GM12878 (cell line): Measurements from ENCODE around the gene LDLRAD3. TPM values are rescaled to one million over a fixed set of nuclear protein-coding genes. Genes with fewer than 3 reads are reported as not detected.

Experiments used
- ATAC-seq: fragments of 200-7000 bp; cut with Tn5 transposase; 3 replicates; pipeline ENCODE4 v1.9.1; 2020; ENCODE audit warnings: mild to moderate bottlenecking, moderate library complexity
- BruUV-seq: library from RNA; stranded (reverse); fragments of 400-500 nt; replicated peaks from 2 replicates; lab custom pipeline; 2021; lab: Mats Ljungman, UMichigan
- CTCF ChIA-PET: fragments of 300-600 bp; sonication (Branson Sonifier 250); formaldehyde crosslinking; extraction: SDS; loops from one replicate; lab custom pipeline; 2021; ENCODE audit warnings: inconsistent platforms; lab: Yijun Ruan, JAX
- POLR2A ChIA-PET: fragments of 350-600 bp; formaldehyde crosslinking; extraction: SDS; loops from one replicate; lab custom pipeline; 2021; ENCODE audit warnings: inconsistent platforms; lab: Charles Lee
- RAD21 ChIA-PET: fragments of 300-600 bp; sonication (Branson Sonifier 250); formaldehyde crosslinking; loops from one replicate; lab custom pipeline; 2023; ENCODE audit warnings: antibody characterized with exemption; ENCODE audit not compliant: unreplicated experiment; lab: Charles Lee
- SMC1A ChIA-PET: fragments of 300-600 bp; sonication (Branson Sonifier 250); formaldehyde crosslinking; loops from one replicate; lab custom pipeline; 2023; ENCODE audit not compliant: unreplicated experiment, uncharacterized antibody; lab: Charles Lee
- DNase-seq: peaks from one replicate; pipeline ENCODE4 v3.0.0-alpha.2; 2011; ENCODE audit warnings: low read depth, low spot score
- FAIRE-seq: peaks from 3 replicates; lab custom pipeline; 2011; peaks lifted over from hg19 to GRCh38; lab: Jason Lieb, UNC
- H2AFZ ChIP-seq: 2 replicates; pipeline ENCODE4 v1.6.0; 2011; ENCODE audit warnings: low read depth, low read length, control low read depth; ENCODE audit not compliant: control insufficient read depth
- H3K27ac ChIP-seq: 2 replicates; pipeline ENCODE4 v1.5.1; 2011; ENCODE audit warnings: control low read depth; ENCODE audit not compliant: control insufficient read depth, insufficient read depth
- H3K27me3 ChIP-seq, 2 experiments: replicated peaks in 1 of 2; 2 replicates each; pipeline versions ENCODE4 v1.6.0 to v1.6.1; 2011; ENCODE audit warnings: low read length in 1 of 2; ENCODE audit not compliant: control insufficient read depth in 2 of 2, insufficient read depth in 2 of 2
- H3K36me3 ChIP-seq, 2 experiments: 2 replicates each; pipeline ENCODE4 v1.5.1; 2011; ENCODE audit warnings: low read length in 1 of 2; ENCODE audit not compliant: control insufficient read depth in 2 of 2, insufficient read depth in 2 of 2
- H3K4me1 ChIP-seq: 2 replicates; pipeline ENCODE4 v1.6.1; 2011; ENCODE audit warnings: mild to moderate bottlenecking, low read length, moderate library complexity, mixed read lengths; ENCODE audit not compliant: control insufficient read depth, insufficient read depth
- H3K4me2 ChIP-seq: 2 replicates; pipeline ENCODE4 v1.6.0; 2011; ENCODE audit warnings: control low read depth; ENCODE audit not compliant: control insufficient read depth, insufficient read depth
- H3K4me3 ChIP-seq: fragments of 200-600 bp; sonication (generic); 2 replicates; pipeline ENCODE4 v1.5.1; 2016
- H3K79me2 ChIP-seq: 2 replicates; pipeline ENCODE4 v1.6.0; 2011; ENCODE audit warnings: low read length; ENCODE audit not compliant: control insufficient read depth, insufficient read depth
- H3K9ac ChIP-seq: 2 replicates; pipeline ENCODE4 v1.8.0; 2011; ENCODE audit warnings: low read length, control low read depth, mixed read lengths; ENCODE audit not compliant: control insufficient read depth, insufficient read depth
- H3K9me3 ChIP-seq: replicated peaks from 3 replicates; pipeline ENCODE4 v1.5.1; 2011; ENCODE audit warnings: mild to moderate bottlenecking, low read length; ENCODE audit not compliant: control insufficient read depth, insufficient read depth
- H4K20me1 ChIP-seq: 2 replicates; pipeline ENCODE4 v1.6.0; 2011; ENCODE audit not compliant: control insufficient read depth, insufficient read depth
- ATF7 ChIP-seq: fragments of 450-650 bp; IDR thresholded peaks from 2 replicates; pipeline ENCODE4 v1.6.1; 2016; ENCODE audit warnings: low read depth, mild to moderate bottlenecking
- CHD2 ChIP-seq: IDR thresholded peaks from 2 replicates; pipeline ENCODE4 v1.6.1; 2011; ENCODE audit warnings: low read depth, low read length, improper control_type of control experiment, borderline replicate concordance
- HCFC1 ChIP-seq: fragments of 150-350 bp; IDR thresholded peaks from 2 replicates; pipeline ENCODE4 v1.6.1; 2014; ENCODE audit warnings: low read length
- IRF4 ChIP-seq: IDR thresholded peaks from 2 replicates; pipeline ENCODE4 v1.6.1; 2011; ENCODE audit warnings: low read depth, low read length
- KAT2A ChIP-seq: conservative IDR thresholded peaks from 2 replicates; pipeline ENCODE4 v1.6.1; 2011; ENCODE audit warnings: low read depth, low read length; ENCODE audit not compliant: control insufficient read depth
- LARP7 ChIP-seq: fragments of 450-650 bp; IDR thresholded peaks from 2 replicates; pipeline ENCODE4 v1.6.1; 2017; ENCODE audit warnings: mild to moderate bottlenecking
- NR2F1 ChIP-seq: fragments of 450-650 bp; conservative IDR thresholded peaks from 2 replicates; pipeline ENCODE4 v1.6.1; 2017; ENCODE audit warnings: mild to moderate bottlenecking
- SMAD1 ChIP-seq: fragments of 450-650 bp; IDR thresholded peaks from 2 replicates; pipeline ENCODE4 v1.6.1; 2018; ENCODE audit warnings: mild to moderate bottlenecking, low read depth; ENCODE audit not compliant: partially characterized antibody
- YY1 ChIP-seq: IDR thresholded peaks from 2 replicates; pipeline ENCODE4 v1.6.1; 2011; ENCODE audit warnings: low read depth, mild to moderate bottlenecking, low read length
- ZNF622 ChIP-seq: fragments of 450-650 bp; IDR thresholded peaks from 2 replicates; pipeline ENCODE4 v1.6.1; 2017; ENCODE audit warnings: mild to moderate bottlenecking, inconsistent platforms
- WGBS: methylation state at CpG from one replicate; pipeline ENCODE4 v1.1.6; 2016; ENCODE audit warnings: low lambda C conversion rate; ENCODE audit not compliant: insufficient replicate concordance, insufficient coverage; ENCODE audit errors: missing lambda C conversion rate; 5-methylcytosine and 5-hydroxymethylcytosine counted together
- in situ Hi-C: fragments of 300-500 bp; cut with MboI; formaldehyde crosslinking; loops from 9 replicates; pipeline ENCODE4 v1.14.3; 2018; ENCODE audit warnings: mixed read lengths
- intact Hi-C: fragments of 100-400 bp; cut with micrococcal nuclease; formaldehyde crosslinking; loops from one replicate; pipeline ENCODE4 v1.14.2; 2022; ENCODE audit not compliant: unreplicated experiment
- polyA plus RNA-seq, 11 experiments: library from polyadenylated mRNA; depleted of rRNA in 4 of 11; unstranded in 6 of 11; stranded (reverse) in 5 of 11; fragments of >200 nt; fragmentation: Nextera tagmentation in 4 of 11; fragmentation: Illumina TruSeq in 1 of 11; extraction: Ambion mirVana in 4 of 11; extraction: Trizol in 1 of 11; gene quantifications; 1 replicate in 1 of 11; 2 replicates in 10 of 11; pipeline versions ENCODE4 v1.2.1 to v1.2.3, GENCODE V29; 2011 to 2016; ENCODE audit warnings: inconsistent platforms in 2 of 11, missing spikeins in 2 of 11, low read depth in 1 of 11
- total RNA-seq, 4 experiments: library from RNA; depleted of rRNA in 3 of 4; stranded (reverse); fragments of >200 nt in 3 of 4; fragmentation: Illumina TruSeq in 1 of 4; extraction: Trizol in 1 of 4; gene quantifications; 2 replicates each; pipeline versions ENCODE4 v1.2.1 to v1.2.3, GENCODE V29; 2013 to 2021
- TF ChIP-seq, protein P1 (sequence below): fragments of 450-650 bp; IDR thresholded peaks from 2 replicates; pipeline ENCODE4 v1.6.1; 2017; ENCODE audit warnings: mild to moderate bottlenecking, low read depth, inconsistent platforms; ENCODE audit not compliant: poor library complexity, severe bottlenecking
- TF ChIP-seq, protein P2 (sequence below): fragments of 450-650 bp; IDR thresholded peaks from 2 replicates; pipeline ENCODE4 v1.6.1; 2016; ENCODE audit warnings: mild to moderate bottlenecking
- TF ChIP-seq, protein P3 (sequence below): IDR thresholded peaks from 2 replicates; pipeline ENCODE4 v1.6.1; 2012; ENCODE audit warnings: low read depth, low read length, improper control_type of control experiment
- TF ChIP-seq, protein P4 (sequence below): fragments of 450-650 bp; IDR thresholded peaks from 2 replicates; pipeline ENCODE4 v1.6.1; 2017; ENCODE audit warnings: mild to moderate bottlenecking, moderate library complexity

LDLRAD3 gene
- total and polyA plus RNA-seq, 10 of the 15 experiments (the other 5 are each of a cell fraction or from before 2014, with no cell fraction given) = 2.5 to 17.2 (median 10.7) TPM

DNA sequence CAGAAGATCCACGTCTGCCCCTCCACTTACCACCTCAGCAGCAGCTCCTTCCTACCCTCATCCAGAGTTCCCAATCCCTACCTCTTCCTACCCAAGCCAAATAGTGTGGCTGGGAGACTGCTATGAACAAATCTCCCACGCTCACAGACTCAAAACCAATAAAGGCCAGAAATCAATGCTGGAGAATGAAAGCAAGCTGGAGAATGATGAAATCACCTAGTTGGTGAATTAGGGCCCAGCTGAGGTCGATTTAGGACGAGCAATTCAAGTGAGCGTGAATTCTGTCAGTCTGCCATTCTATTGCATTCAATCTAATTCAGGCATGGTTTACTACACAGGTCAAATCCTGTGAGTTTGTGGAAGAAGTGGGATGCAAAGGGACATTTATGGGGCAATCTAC, 322.9 kb downstream of the LDLRAD3 start:
- Histone ChIP-seq H3K4me2 (no peak overlapping the region), H3K27me3 (no peaks in the 10 kb centered on the region), H3K36me3 (peaks cover under 1 to 3% of the 10 kb centered on the region in 2 experiments; a peak in 3 of 4 replicates), H3K9ac (no peak overlapping the region), H4K20me1 (no peaks in the 10 kb centered on the region), H3K27ac (no peak overlapping the region), H3K79me2 (no peaks in the 10 kb centered on the region), H3K4me1 (no peaks in the 10 kb centered on the region), H3K9me3 (no peaks in the 10 kb centered on the region), H2AFZ (no peak overlapping the region), H3K4me3 (no peak overlapping the region)
- DNase-seq = no peak
- FAIRE-seq = no peak
- TF ChIP-seq, protein P1, sequence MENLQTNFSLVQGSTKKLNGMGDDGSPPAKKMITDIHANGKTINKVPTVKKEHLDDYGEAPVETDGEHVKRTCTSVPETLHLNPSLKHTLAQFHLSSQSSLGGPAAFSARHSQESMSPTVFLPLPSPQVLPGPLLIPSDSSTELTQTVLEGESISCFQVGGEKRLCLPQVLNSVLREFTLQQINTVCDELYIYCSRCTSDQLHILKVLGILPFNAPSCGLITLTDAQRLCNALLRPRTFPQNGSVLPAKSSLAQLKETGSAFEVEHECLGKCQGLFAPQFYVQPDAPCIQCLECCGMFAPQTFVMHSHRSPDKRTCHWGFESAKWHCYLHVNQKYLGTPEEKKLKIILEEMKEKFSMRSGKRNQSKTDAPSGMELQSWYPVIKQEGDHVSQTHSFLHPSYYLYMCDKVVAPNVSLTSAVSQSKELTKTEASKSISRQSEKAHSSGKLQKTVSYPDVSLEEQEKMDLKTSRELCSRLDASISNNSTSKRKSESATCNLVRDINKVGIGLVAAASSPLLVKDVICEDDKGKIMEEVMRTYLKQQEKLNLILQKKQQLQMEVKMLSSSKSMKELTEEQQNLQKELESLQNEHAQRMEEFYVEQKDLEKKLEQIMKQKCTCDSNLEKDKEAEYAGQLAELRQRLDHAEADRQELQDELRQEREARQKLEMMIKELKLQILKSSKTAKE = no peak
- TF ChIP-seq LARP7 (no peak), SMAD1 (no peak), KAT2A (no peak), ATF7 (no peak), CHD2 (no peak), NR2F1 (no peak), HCFC1 (no peak), YY1 (no peak), IRF4 (no peak), ZNF622 (no peak)
- TF ChIP-seq, protein P2, sequence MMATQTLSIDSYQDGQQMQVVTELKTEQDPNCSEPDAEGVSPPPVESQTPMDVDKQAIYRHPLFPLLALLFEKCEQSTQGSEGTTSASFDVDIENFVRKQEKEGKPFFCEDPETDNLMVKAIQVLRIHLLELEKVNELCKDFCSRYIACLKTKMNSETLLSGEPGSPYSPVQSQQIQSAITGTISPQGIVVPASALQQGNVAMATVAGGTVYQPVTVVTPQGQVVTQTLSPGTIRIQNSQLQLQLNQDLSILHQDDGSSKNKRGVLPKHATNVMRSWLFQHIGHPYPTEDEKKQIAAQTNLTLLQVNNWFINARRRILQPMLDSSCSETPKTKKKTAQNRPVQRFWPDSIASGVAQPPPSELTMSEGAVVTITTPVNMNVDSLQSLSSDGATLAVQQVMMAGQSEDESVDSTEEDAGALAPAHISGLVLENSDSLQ = no peak
- TF ChIP-seq, protein P3, sequence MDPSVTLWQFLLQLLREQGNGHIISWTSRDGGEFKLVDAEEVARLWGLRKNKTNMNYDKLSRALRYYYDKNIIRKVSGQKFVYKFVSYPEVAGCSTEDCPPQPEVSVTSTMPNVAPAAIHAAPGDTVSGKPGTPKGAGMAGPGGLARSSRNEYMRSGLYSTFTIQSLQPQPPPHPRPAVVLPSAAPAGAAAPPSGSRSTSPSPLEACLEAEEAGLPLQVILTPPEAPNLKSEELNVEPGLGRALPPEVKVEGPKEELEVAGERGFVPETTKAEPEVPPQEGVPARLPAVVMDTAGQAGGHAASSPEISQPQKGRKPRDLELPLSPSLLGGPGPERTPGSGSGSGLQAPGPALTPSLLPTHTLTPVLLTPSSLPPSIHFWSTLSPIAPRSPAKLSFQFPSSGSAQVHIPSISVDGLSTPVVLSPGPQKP = no peak
- TF ChIP-seq, protein P4, sequence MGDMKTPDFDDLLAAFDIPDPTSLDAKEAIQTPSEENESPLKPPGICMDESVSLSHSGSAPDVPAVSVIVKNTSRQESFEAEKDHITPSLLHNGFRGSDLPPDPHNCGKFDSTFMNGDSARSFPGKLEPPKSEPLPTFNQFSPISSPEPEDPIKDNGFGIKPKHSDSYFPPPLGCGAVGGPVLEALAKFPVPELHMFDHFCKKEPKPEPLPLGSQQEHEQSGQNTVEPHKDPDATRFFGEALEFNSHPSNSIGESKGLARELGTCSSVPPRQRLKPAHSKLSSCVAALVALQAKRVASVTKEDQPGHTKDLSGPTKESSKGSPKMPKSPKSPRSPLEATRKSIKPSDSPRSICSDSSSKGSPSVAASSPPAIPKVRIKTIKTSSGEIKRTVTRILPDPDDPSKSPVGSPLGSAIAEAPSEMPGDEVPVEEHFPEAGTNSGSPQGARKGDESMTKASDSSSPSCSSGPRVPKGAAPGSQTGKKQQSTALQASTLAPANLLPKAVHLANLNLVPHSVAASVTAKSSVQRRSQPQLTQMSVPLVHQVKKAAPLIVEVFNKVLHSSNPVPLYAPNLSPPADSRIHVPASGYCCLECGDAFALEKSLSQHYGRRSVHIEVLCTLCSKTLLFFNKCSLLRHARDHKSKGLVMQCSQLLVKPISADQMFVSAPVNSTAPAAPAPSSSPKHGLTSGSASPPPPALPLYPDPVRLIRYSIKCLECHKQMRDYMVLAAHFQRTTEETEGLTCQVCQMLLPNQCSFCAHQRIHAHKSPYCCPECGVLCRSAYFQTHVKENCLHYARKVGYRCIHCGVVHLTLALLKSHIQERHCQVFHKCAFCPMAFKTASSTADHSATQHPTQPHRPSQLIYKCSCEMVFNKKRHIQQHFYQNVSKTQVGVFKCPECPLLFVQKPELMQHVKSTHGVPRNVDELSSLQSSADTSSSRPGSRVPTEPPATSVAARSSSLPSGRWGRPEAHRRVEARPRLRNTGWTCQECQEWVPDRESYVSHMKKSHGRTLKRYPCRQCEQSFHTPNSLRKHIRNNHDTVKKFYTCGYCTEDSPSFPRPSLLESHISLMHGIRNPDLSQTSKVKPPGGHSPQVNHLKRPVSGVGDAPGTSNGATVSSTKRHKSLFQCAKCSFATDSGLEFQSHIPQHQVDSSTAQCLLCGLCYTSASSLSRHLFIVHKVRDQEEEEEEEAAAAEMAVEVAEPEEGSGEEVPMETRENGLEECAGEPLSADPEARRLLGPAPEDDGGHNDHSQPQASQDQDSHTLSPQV = no peak
- 19% methylated on average over 5 of the region's 5 CpGs for WGBS
- in situ Hi-C loops (loop anchor here (5.0 kb wide), 1 partner anchor 649 kb away; the partner anchor contains the start of gene FJX1), intact Hi-C loops (loop anchor here (1.0 to 5.0 kb wide), 4 partner anchors 224 to 779 kb away; no protein-coding TSS in a partner anchor)
- SMC1A ChIA-PET = interaction anchor here (1.1 to 2.8 kb wide), 10 partner anchors 9 to 662 kb away, joined by 3 to 18 read pairs (median 4); no protein-coding TSS in a partner anchor
- no TSS peak for BruUV-seq
- CTCF ChIA-PET = interaction anchor here (0.7 to 5.9 kb wide), 27 partner anchors 8 to 1340 kb away, joined by 3 to 51 read pairs (median 5); no protein-coding TSS in a partner anchor
- RAD21 ChIA-PET = interaction anchor here (0.7 to 4.3 kb wide), 6 partner anchors 26 to 778 kb away, joined by 3 to 22 read pairs (median 6); partner anchors contain the start of gene TRAF6
- POLR2A ChIA-PET = no interaction called here
- ATAC-seq = no peak
